ENCODE measurements around the gene LRRK2. TPM values are rescaled to one million over a fixed set of nuclear protein-coding genes. Genes with fewer than 3 reads are reported as not detected.

Gene LRRK2
- total and polyA plus RNA-seq, 10 of the 15 experiments (the other 5 are each of a cell fraction or from before 2014, with no cell fraction given): 0.80 to 32.6 (median 1.4) TPM

- H3K4me3 ChIP-seq: no peak overlapping the region
- FAIRE-seq: no peak
- no TSS peak for BruUV-seq (replicated peaks)
- ChIA-PET POLR2A (interaction anchor here (0.5 to 1.5 kb wide), 2 partner anchors 11 to 73 kb away, joined by 4 to 6 read pairs; no protein-coding TSS in a partner anchor), RAD21 (ENCODE audit: unreplicated experiment) (interaction anchor here (2.8 kb wide), 1 partner anchor 9 kb away, joined by 9 read pairs; no protein-coding TSS in a partner anchor), CTCF (interaction anchor here (0.6 to 1.2 kb wide), 4 partner anchors 8 to 261 kb away, joined by 3 read pairs; no protein-coding TSS in a partner anchor), SMC1A (ENCODE audit: uncharacterized antibody, unreplicated experiment) (interaction anchor here (0.6 to 8.0 kb wide), 10 partner anchors 8 to 155 kb away, joined by 3 to 40 read pairs (median 4); partner anchors contain the start of gene LRRK2)
- intact Hi-C loops (cut with micrococcal nuclease; ENCODE audit: unreplicated experiment): no loop called here
- no peak overlapping the region for H3K27ac ChIP-seq (ENCODE audit: control insufficient read depth, insufficient read depth)
- TF ChIP-seq TCF12 (IDR thresholded peaks at IDR 0.05; ENCODE audit: low read depth, low read length): no peak
- TF ChIP-seq, protein P1, sequence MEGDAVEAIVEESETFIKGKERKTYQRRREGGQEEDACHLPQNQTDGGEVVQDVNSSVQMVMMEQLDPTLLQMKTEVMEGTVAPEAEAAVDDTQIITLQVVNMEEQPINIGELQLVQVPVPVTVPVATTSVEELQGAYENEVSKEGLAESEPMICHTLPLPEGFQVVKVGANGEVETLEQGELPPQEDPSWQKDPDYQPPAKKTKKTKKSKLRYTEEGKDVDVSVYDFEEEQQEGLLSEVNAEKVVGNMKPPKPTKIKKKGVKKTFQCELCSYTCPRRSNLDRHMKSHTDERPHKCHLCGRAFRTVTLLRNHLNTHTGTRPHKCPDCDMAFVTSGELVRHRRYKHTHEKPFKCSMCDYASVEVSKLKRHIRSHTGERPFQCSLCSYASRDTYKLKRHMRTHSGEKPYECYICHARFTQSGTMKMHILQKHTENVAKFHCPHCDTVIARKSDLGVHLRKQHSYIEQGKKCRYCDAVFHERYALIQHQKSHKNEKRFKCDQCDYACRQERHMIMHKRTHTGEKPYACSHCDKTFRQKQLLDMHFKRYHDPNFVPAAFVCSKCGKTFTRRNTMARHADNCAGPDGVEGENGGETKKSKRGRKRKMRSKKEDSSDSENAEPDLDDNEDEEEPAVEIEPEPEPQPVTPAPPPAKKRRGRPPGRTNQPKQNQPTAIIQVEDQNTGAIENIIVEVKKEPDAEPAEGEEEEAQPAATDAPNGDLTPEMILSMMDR (IDR thresholded peaks at IDR 0.05 in 2 of 3, conservative IDR thresholded peaks at IDR 0.05 in 1 of 3; ENCODE audit: control insufficient read depth in 2 of 3, extremely low read depth in 1 of 3, insufficient read depth in 1 of 3, low read depth in 3 of 3, low read length in 3 of 3): no peak
- no peak for TF ChIP-seq SKIL (IDR thresholded peaks at IDR 0.05; ENCODE audit: low read depth, poor library complexity, severe bottlenecking)
- no peak for TF ChIP-seq RUNX3 (IDR thresholded peaks at IDR 0.05; ENCODE audit: low read length)
- no peak for TF ChIP-seq BCL11A (IDR thresholded peaks at IDR 0.05; ENCODE audit: low read depth, low read length)
- TF ChIP-seq, protein P2, sequence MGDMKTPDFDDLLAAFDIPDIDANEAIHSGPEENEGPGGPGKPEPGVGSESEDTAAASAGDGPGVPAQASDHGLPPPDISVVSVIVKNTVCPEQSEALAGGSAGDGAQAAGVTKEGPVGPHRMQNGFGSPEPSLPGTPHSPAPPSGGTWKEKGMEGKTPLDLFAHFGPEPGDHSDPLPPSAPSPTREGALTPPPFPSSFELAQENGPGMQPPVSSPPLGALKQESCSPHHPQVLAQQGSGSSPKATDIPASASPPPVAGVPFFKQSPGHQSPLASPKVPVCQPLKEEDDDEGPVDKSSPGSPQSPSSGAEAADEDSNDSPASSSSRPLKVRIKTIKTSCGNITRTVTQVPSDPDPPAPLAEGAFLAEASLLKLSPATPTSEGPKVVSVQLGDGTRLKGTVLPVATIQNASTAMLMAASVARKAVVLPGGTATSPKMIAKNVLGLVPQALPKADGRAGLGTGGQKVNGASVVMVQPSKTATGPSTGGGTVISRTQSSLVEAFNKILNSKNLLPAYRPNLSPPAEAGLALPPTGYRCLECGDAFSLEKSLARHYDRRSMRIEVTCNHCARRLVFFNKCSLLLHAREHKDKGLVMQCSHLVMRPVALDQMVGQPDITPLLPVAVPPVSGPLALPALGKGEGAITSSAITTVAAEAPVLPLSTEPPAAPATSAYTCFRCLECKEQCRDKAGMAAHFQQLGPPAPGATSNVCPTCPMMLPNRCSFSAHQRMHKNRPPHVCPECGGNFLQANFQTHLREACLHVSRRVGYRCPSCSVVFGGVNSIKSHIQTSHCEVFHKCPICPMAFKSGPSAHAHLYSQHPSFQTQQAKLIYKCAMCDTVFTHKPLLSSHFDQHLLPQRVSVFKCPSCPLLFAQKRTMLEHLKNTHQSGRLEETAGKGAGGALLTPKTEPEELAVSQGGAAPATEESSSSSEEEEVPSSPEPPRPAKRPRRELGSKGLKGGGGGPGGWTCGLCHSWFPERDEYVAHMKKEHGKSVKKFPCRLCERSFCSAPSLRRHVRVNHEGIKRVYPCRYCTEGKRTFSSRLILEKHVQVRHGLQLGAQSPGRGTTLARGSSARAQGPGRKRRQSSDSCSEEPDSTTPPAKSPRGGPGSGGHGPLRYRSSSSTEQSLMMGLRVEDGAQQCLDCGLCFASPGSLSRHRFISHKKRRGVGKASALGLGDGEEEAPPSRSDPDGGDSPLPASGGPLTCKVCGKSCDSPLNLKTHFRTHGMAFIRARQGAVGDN (IDR thresholded peaks at IDR 0.05): no peak
- TF ChIP-seq GATAD2B (conservative IDR thresholded peaks at IDR 0.05; ENCODE audit: low read depth): no peak
- TF ChIP-seq, protein P3, sequence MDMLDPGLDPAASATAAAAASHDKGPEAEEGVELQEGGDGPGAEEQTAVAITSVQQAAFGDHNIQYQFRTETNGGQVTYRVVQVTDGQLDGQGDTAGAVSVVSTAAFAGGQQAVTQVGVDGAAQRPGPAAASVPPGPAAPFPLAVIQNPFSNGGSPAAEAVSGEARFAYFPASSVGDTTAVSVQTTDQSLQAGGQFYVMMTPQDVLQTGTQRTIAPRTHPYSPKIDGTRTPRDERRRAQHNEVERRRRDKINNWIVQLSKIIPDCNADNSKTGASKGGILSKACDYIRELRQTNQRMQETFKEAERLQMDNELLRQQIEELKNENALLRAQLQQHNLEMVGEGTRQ (IDR thresholded peaks at IDR 0.05; ENCODE audit: borderline replicate concordance, low read depth, low read length): no peak
- TF ChIP-seq NKRF (conservative IDR thresholded peaks at IDR 0.05): no peak
- no peaks in the 10 kb centered on the region for H3K27me3 ChIP-seq (replicated peaks in 1 of 2; ENCODE audit: control insufficient read depth in 2 of 2, insufficient read depth in 2 of 2, low read length in 1 of 2)
- H3K4me1 ChIP-seq (ENCODE audit: control insufficient read depth, insufficient read depth, low read length): no peaks in the 10 kb centered on the region
- H3K9ac ChIP-seq (ENCODE audit: control insufficient read depth, insufficient read depth, low read length): no peak overlapping the region
- no peaks in the 10 kb centered on the region for H4K20me1 ChIP-seq (ENCODE audit: control insufficient read depth, insufficient read depth)
- in situ Hi-C loops (cut with MboI): no loop called here
- no peaks in the 10 kb centered on the region for H3K9me3 ChIP-seq (replicated peaks; ENCODE audit: control insufficient read depth, insufficient read depth, low read length)
- no peaks in the 10 kb centered on the region for H3K36me3 ChIP-seq (ENCODE audit: control insufficient read depth in 2 of 2, insufficient read depth in 2 of 2, low read length in 1 of 2)
- DNase-seq (ENCODE audit: low read depth, low spot score): no peak
- ATAC-seq: no peak
- H3K4me2 ChIP-seq (ENCODE audit: control insufficient read depth, insufficient read depth): no peak overlapping the region
- H2AFZ ChIP-seq (ENCODE audit: control insufficient read depth, low read depth, low read length): no peak overlapping the region
- 57% methylated on average over 6 of the region's 6 CpGs for WGBS (ENCODE audit: insufficient coverage, insufficient replicate concordance, low lambda C conversion rate, missing lambda C conversion rate)
- no peaks in the 10 kb centered on the region for H3K79me2 ChIP-seq (ENCODE audit: control insufficient read depth, insufficient read depth, low read length)
Observed at GRCh38 chr12:40271981-40272664, 47.3 kb downstream of the LRRK2 start.
